ENCODE results near the gene TIMM8A. TPM values are rescaled to one million over a fixed set of nuclear protein-coding genes. Genes with fewer than 3 reads are reported as not detected.

The TIMM8A gene
- total and polyA plus RNA-seq, 2 experiments from 2014 or later = 23.5 to 41.7 TPM

GRCh38 chrX:101385795-101386541 is 37.4 kb upstream of the TIMM8A start, which contains the start of gene BTK (continued):
- TF ChIP-seq CTCF (conservative IDR thresholded peaks at IDR 0.05; ENCODE audit: low read depth in 2 of 2) (no peak), CREB1 (CRISPR knock-in tag; IDR thresholded peaks at IDR 0.05; ENCODE audit: low read depth) (no peak), EZH2 (IDR thresholded peaks at IDR 0.05; ENCODE audit: low read depth, unreplicated experiment) (no peak), ETS1 (IDR thresholded peaks at IDR 0.05) (no peak)
- TF ChIP-seq, protein P1, sequence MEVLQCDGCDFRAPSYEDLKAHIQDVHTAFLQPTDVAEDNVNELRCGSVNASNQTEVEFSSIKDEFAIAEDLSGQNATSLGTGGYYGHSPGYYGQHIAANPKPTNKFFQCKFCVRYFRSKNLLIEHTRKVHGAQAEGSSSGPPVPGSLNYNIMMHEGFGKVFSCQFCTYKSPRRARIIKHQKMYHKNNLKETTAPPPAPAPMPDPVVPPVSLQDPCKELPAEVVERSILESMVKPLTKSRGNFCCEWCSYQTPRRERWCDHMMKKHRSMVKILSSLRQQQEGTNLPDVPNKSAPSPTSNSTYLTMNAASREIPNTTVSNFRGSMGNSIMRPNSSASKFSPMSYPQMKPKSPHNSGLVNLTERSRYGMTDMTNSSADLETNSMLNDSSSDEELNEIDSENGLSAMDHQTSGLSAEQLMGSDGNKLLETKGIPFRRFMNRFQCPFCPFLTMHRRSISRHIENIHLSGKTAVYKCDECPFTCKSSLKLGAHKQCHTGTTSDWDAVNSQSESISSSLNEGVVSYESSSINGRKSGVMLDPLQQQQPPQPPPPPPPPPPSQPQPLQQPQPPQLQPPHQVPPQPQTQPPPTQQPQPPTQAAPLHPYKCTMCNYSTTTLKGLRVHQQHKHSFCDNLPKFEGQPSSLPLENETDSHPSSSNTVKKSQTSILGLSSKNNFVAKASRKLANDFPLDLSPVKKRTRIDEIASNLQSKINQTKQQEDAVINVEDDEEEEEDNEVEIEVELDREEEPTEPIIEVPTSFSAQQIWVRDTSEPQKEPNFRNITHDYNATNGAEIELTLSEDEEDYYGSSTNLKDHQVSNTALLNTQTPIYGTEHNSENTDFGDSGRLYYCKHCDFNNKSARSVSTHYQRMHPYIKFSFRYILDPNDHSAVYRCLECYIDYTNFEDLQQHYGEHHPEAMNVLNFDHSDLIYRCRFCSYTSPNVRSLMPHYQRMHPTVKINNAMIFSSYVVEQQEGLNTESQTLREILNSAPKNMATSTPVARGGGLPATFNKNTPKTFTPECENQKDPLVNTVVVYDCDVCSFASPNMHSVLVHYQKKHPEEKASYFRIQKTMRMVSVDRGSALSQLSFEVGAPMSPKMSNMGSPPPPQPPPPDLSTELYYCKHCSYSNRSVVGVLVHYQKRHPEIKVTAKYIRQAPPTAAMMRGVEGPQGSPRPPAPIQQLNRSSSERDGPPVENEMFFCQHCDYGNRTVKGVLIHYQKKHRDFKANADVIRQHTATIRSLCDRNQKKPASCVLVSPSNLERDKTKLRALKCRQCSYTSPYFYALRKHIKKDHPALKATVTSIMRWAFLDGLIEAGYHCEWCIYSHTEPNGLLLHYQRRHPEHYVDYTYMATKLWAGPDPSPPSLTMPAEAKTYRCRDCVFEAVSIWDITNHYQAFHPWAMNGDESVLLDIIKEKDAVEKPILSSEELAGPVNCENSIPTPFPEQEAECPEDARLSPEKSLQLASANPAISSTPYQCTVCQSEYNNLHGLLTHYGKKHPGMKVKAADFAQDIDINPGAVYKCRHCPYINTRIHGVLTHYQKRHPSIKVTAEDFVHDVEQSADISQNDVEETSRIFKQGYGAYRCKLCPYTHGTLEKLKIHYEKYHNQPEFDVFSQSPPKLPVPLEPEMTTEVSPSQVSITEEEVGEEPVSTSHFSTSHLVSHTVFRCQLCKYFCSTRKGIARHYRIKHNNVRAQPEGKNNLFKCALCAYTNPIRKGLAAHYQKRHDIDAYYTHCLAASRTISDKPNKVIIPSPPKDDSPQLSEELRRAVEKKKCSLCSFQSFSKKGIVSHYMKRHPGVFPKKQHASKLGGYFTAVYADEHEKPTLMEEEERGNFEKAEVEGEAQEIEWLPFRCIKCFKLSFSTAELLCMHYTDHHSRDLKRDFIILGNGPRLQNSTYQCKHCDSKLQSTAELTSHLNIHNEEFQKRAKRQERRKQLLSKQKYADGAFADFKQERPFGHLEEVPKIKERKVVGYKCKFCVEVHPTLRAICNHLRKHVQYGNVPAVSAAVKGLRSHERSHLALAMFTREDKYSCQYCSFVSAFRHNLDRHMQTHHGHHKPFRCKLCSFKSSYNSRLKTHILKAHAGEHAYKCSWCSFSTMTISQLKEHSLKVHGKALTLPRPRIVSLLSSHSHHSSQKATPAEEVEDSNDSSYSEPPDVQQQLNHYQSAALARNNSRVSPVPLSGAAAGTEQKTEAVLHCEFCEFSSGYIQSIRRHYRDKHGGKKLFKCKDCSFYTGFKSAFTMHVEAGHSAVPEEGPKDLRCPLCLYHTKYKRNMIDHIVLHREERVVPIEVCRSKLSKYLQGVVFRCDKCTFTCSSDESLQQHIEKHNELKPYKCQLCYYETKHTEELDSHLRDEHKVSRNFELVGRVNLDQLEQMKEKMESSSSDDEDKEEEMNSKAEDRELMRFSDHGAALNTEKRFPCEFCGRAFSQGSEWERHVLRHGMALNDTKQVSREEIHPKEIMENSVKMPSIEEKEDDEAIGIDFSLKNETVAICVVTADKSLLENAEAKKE (CRISPR knock-in tag; IDR thresholded peaks at IDR 0.05) = no peak

All from GM23338 (cell line).